Activated CD8-positive, alpha-beta memory T cell treated with anti-CD3 and anti-CD28 coated beads, Interleukin-2, amount 50 U/mL, for 48 hours (primary cell): ENCODE measurements around the gene CAMKMT.

Experiments
- DNase-seq: peaks from one replicate; pipeline ENCODE4 v3.0.0-alpha.2; 2020

CAMKMT gene

DNA sequence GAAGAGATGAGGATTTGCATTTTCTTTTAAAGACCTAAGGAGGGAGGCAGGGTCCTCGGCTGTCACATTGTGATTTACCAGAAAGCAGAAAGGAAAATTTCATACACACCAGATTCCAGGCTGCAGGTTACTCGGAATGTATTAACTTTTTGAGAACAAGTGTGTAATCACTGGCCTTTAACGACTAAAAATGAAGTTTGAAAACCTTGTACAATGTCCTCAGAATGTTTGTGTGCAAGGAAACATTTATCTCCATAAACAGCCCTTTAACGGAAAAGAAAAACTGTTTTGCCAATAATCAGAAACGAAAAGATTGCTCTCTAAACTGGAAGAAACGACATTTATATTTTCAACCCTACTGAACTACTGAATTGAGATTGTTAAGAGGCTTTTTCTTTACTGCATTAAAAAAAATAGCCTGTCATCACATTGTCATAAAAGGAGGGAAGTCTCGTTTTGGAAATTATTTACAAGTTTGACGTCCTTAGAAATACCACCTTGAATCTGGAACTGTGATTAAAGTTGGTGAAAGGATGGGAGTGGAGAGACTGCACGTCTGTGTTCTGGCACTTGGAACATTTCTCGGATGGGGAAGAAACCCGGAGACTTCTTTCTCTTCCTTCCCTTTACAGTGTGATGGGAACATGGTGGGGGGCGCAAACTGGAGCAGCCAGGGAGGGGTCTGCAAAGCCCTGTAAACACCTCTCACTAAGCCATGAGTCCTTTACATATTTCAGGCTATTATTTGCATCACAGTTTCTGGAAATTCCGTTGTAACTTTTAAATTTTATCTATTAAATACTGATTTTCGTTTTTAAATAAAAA lies 445.7 kb downstream of the CAMKMT start:
- DNase-seq, result no peak

- DNase-seq, result no peak
These were observed 449.3 kb downstream of the CAMKMT start for GRCh38 chr2:44810892-44811530.

DNA sequence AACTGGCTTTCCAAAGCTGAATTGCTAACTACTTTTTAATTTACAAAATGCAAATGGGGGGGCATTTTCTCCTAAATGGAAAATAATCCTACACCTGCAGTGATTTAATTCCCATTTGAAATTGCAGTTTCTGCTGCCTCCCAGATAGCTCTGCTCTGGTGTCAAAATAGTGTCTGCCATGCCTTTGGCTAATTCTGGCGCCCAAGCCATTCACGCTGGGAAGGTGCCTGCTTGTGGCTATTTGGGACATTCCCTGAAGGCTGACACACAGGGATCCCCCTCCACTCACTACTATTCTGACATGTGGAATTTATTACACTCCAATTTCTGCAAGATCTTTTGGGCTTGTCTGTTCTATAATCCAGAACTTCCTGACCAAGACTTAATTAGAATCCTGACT lies 451.4 kb downstream of the CAMKMT start:
- DNase-seq, result no peak

- no peak for DNase-seq
These were observed 451.9 kb downstream of the CAMKMT start for GRCh38 chr2:44813658-44814057.

- no peak for DNase-seq
These were observed 455.5 kb downstream of the CAMKMT start for GRCh38 chr2:44817256-44817655.

DNA sequence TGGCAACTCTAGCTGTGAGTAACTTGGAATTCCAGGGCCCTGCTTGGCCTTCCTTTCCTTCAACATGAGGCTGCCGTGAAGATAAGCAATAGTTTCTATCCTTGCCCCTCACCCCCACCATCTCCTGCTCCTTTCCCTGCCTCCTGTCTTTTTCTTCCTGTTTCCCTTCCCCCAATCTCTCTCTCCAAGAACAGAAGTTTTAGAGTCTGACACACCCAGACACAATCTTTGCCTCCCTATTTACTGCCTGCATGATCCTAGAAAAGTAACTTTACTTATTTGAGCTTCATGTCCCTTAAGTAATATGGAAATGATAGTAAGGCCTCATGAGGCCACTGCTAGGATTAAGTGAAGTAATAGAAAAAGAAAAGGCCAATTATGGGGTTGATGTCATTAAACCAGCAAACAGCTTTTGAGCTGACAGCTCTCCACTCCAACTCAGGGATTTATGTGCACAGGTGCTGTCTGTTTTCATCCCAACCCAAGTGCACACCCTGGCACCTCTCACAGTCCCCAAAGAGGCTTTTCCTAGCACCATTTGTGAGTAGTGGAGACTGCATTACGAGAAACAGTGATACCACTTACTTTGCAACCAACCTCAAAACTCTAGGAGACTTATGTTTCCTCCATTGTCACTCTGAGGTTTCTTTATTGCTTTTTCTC lies 456.1 kb downstream of the CAMKMT start:
- no peak for DNase-seq

GRCh38 chr2:44819061-44819460 lies 457.3 kb downstream of the CAMKMT start:
- no peak for DNase-seq

- no peak for DNase-seq
These were observed 459.8 kb downstream of the CAMKMT start for GRCh38 chr2:44821500-44821899.

DNA sequence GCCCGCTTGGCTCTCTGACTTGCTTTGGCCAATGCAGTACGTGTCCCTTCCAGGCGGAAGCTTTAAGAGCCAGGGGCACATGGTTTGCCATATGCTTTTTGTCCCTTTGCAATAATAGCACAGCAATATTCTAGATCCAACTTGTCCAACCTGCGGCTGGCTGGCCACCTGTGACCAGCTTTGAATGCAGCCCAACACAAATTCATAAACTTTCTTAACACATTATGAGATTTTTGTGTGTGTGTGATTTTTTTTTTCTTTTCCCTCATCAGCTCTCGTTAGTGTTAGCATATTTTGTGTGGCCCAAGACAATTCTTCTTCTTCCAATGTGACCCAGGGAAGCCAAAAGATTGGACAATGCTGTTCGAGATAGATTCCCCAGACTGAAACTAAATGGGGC lies 460.4 kb downstream of the CAMKMT start:
- DNase-seq, result no peak
